GM12801 (cell line): Measurements from ENCODE around the gene DNAJC30.

Source experiments
- TF ChIP-seq, protein P1 (sequence below): IDR thresholded peaks from one replicate; pipeline ENCODE4 v1.5.1; 2011; ENCODE audit warnings: control low read depth; ENCODE audit not compliant: insufficient read length; ENCODE audit errors: extremely low read depth

Gene DNAJC30

GRCh38 chr7:73704640-73705550 is 21.6 kb upstream of the DNAJC30 start:
- TF ChIP-seq, protein P1, sequence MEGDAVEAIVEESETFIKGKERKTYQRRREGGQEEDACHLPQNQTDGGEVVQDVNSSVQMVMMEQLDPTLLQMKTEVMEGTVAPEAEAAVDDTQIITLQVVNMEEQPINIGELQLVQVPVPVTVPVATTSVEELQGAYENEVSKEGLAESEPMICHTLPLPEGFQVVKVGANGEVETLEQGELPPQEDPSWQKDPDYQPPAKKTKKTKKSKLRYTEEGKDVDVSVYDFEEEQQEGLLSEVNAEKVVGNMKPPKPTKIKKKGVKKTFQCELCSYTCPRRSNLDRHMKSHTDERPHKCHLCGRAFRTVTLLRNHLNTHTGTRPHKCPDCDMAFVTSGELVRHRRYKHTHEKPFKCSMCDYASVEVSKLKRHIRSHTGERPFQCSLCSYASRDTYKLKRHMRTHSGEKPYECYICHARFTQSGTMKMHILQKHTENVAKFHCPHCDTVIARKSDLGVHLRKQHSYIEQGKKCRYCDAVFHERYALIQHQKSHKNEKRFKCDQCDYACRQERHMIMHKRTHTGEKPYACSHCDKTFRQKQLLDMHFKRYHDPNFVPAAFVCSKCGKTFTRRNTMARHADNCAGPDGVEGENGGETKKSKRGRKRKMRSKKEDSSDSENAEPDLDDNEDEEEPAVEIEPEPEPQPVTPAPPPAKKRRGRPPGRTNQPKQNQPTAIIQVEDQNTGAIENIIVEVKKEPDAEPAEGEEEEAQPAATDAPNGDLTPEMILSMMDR, result no peak

DNA sequence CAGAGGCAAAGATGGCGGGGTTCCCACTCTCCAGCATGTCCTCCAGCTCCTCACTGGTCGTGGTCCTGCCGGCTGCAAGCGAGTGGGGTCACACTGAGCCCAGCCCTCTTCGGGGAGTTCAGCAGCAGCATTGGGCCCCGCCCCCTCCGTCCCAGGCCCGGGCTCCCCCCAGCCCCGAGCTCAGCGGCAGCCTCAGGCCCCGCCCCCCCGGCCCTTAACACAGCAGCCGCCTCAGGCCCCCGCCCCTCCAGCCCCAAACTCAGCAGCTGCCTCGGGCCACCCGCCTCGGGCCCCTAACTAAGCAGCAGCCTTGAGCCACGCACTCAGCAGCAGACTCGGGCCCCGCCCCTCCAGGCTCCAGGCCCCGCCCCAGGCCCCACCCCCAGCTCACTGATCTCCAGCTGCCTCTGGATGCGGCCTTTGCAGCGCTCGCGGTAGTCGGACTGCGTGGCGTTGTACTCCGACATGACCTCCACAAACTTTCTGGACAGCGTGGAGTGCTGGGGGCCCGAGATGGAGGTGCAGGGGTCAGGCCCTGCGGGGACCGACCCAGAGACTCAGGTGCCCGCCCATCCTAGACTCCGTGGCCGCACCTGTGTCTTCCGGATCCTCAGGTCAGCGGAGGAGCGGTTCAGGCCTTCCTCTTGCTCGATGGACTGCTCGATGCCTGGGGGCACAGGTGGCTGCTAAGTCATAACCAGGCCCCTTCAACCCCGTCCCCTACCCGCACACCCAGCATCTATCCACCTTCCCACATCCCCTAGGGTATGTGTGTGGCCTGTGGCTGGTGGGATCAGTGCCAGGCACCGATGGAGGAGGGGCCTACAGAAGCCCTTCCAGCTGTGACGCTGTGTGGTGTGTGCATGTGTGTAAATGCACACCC is 20.7 kb upstream of the DNAJC30 start:
- TF ChIP-seq, protein P1, result no peak

- TF ChIP-seq, protein P1, result no peak
Observed at GRCh38 chr7:73703225-73703624, 20.0 kb upstream of the DNAJC30 start.

DNA sequence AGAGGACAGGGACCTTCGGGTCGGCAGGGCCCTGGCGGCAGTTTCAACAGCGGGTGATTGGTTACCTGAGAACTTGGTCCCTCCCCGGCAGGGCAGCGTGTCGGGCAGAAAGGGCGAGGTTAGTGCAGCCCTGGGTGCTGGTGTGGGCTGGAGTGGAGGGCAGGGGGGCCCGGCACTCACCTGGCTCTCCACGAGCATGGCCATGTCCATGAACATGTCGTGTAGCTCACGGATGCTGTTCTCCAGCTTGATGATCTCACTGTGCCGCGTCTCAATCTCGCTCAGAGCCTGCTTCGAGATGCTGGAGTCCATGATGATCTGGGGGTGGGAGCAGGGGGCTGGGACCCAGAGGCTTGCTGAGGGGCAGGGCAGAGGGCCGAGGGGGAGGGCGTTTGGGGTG is 19.4 kb upstream of the DNAJC30 start:
- TF ChIP-seq, protein P1, result no peak

DNA sequence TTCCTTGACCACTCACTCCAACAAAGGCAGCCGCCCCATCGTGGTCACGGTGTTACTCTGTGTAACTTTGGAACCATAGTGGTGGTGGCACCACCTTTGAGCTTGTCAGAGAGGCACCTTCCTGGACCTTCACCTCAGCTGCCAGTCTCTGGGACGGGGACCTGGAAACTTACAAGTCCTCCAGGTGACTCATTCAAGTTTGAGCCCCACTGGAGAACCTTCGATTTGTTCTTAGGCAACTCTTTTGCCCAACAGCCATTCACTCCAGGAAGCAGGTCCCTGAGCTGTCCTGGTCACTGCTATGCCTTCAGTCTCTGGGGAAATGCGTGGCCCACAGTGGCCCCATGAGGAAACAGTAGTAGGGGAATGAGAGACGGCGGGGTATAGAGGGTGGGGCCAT is 19.0 kb upstream of the DNAJC30 start:
- TF ChIP-seq, protein P1, result no peak

- TF ChIP-seq, protein P1, result no peak
Observed at GRCh38 chr7:73701357-73701995, 18.2 kb upstream of the DNAJC30 start.

DNA sequence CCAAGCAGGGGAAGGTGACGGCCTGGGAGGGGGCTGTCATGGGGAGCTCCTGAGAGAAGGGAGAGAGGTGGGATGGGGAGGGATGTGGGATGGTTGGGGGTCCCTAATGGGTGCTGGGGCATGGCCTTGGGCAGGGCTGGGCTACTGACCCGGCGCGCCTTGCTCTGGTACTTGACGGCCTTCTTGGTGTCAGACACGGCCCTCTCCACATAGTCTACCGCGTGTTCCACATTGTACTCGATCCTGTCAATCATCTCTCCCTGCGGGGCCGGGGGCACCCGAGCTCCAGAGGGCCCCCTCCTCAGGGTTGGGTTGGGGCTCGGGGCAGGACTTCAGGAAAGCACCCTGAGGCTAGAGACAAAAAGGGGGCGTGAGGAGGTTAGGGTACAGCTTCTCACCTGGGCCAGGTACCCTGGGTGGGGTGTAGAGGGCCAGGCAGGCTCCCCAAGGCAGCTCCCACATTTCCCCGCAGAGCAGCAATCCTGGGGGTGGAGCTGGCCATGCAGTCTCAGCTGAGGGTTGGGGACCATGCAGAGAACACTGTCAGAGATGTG is 17.4 kb upstream of the DNAJC30 start:
- TF ChIP-seq, protein P1, result no peak
